DOHH2 (cell line): ENCODE measurements around the gene BAD.

ENCODE experiments used
- EZH2phosphoT487 ChIP-seq: fragments of 200-600 bp; sonication (generic); IDR thresholded peaks from 2 replicates; pipeline ENCODE4 v1.6.1; 2017; ENCODE audit warnings: borderline replicate concordance, mild to moderate bottlenecking, antibody characterized with exemption, low read length, moderate library complexity, mixed read lengths
- TF ChIP-seq, protein P1 (sequence below): fragments of 200-600 bp; sonication (generic); IDR thresholded peaks from one replicate; pipeline ENCODE4 v1.5.1; 2014; ENCODE audit warnings: antibody characterized with exemption, mild to moderate bottlenecking, low read depth, low read length; ENCODE audit not compliant: poor library complexity, severe bottlenecking

DNA sequence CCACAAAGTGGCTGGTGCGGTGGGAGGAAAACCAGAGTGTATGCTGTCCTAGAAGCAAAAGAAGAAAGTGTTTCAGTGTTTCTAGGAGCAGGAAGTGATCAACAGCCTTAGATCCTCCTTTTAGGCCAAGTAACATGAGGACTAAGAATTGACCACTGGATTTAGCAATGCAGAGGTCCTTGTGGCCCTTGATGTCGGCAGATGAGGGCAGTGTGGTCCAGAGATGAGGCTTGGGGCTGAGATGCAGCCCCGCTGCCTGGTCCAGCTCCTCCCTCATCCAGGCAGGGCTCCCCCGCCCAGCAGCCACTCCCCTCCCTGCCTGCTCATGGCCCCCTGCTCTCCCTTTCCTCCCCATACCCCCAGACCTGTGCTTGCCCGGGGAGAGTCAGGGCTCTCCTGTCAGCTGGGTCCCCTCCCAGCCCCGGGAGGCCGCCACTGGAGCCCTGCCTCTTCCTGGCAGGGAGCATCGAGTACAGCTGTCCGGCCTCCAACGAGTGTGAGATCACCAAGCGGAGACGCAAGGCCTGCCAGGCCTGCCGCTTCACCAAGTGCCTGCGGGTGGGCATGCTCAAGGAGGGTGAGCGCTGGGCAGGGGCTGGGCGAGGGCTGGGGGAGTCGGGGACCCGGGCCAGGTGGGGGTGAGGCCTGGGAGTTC is 29.2 kb upstream of the BAD start:
- TF ChIP-seq, protein P1, sequence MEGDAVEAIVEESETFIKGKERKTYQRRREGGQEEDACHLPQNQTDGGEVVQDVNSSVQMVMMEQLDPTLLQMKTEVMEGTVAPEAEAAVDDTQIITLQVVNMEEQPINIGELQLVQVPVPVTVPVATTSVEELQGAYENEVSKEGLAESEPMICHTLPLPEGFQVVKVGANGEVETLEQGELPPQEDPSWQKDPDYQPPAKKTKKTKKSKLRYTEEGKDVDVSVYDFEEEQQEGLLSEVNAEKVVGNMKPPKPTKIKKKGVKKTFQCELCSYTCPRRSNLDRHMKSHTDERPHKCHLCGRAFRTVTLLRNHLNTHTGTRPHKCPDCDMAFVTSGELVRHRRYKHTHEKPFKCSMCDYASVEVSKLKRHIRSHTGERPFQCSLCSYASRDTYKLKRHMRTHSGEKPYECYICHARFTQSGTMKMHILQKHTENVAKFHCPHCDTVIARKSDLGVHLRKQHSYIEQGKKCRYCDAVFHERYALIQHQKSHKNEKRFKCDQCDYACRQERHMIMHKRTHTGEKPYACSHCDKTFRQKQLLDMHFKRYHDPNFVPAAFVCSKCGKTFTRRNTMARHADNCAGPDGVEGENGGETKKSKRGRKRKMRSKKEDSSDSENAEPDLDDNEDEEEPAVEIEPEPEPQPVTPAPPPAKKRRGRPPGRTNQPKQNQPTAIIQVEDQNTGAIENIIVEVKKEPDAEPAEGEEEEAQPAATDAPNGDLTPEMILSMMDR = no peak
- no peak for TF ChIP-seq EZH2phosphoT487
